Suprapubic skin (tissue), 4 donors: Measurements from ENCODE around the gene TCAP.

Source experiments
- EP300 ChIP-seq: sonication (generic); formaldehyde crosslinking; IDR thresholded peaks from one replicate; pipeline ENCODE4 v1.6.1; 2017; ENCODE audit warnings: antibody characterized with exemption
- POLR2A ChIP-seq, 2 donors: fragments of 450-650 bp; IDR thresholded peaks; one replicate each; pipeline ENCODE4 v1.6.1; 2017; ENCODE audit warnings: antibody characterized with exemption in 2 of 2, mild to moderate bottlenecking in 2 of 2, moderate library complexity in 2 of 2
- POLR2AphosphoS5 ChIP-seq, 3 donors: sonication (generic); formaldehyde crosslinking; IDR thresholded peaks; one replicate each; pipeline ENCODE4 v1.6.1; 2017; ENCODE audit warnings: antibody characterized with exemption in 3 of 3
- TF ChIP-seq, protein P1 (sequence below), 2 donors: fragments of 200-600 bp in 1 of 2; fragments of 450-650 bp in 1 of 2; sonication (generic) in 1 of 2; IDR thresholded peaks; one replicate each; pipeline ENCODE4 v1.5.1; 2016 to 2019; ENCODE audit warnings: antibody characterized with exemption in 2 of 2, mild to moderate bottlenecking in 1 of 2, moderate library complexity in 1 of 2

DNA sequence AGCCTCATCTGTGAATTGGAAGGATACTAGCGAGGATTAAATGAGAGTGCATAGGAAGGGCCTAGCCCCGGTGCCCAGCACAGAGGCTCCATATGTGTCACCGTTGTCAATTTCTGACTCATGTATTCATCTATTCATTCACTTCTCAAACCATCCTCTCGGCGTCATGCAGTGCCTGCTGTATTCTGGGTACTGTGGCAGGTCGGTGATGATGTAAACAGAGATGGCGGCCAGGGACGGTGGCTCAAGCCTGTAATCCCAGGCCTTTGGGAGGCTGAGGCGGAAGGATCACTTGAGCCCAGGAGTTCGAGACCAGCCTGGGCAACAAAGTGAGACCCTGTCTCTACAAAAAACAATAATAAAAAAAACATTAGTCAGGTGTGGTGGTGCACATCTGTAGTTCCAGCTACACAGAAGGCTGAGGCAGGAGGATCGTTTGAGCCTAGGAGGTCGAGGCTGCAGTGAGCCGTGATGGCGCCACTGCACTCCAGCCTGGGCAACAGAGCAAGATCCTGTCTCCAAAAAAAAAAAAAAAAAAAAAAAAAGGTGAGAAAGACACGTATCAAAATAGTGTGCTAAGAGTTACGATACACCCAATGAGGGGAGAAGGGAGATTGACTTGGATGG, 42.7 kb upstream of the TCAP start:
- TF ChIP-seq, protein P1, sequence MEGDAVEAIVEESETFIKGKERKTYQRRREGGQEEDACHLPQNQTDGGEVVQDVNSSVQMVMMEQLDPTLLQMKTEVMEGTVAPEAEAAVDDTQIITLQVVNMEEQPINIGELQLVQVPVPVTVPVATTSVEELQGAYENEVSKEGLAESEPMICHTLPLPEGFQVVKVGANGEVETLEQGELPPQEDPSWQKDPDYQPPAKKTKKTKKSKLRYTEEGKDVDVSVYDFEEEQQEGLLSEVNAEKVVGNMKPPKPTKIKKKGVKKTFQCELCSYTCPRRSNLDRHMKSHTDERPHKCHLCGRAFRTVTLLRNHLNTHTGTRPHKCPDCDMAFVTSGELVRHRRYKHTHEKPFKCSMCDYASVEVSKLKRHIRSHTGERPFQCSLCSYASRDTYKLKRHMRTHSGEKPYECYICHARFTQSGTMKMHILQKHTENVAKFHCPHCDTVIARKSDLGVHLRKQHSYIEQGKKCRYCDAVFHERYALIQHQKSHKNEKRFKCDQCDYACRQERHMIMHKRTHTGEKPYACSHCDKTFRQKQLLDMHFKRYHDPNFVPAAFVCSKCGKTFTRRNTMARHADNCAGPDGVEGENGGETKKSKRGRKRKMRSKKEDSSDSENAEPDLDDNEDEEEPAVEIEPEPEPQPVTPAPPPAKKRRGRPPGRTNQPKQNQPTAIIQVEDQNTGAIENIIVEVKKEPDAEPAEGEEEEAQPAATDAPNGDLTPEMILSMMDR (IDR thresholded peaks at IDR 0.05): no peak
- TF ChIP-seq POLR2A (IDR thresholded peaks at IDR 0.05) (no peak), POLR2AphosphoS5 (IDR thresholded peaks at IDR 0.05) (no peak), EP300 (no peak)
